ENCODE data around the gene FABP3.

GRCh38 chr1:31315902-31316301, 57.0 kb downstream of the FABP3 start:
- TF ChIP-seq CTCF (IDR thresholded peaks at IDR 0.05), result no peak
- TF ChIP-seq POLR2A (IDR thresholded peaks at IDR 0.05), result no peak

Data from uterus (tissue), 2 donors.